ENCODE results near the gene ICAM4.
"Not testable (repeated sequence)": the region's sequence is repeated elsewhere in the genome, so short reads cannot be mapped to it uniquely, and the experiment has no call there.

Gene ICAM4, protein sequence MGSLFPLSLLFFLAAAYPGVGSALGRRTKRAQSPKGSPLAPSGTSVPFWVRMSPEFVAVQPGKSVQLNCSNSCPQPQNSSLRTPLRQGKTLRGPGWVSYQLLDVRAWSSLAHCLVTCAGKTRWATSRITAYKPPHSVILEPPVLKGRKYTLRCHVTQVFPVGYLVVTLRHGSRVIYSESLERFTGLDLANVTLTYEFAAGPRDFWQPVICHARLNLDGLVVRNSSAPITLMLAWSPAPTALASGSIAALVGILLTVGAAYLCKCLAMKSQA

GRCh38 chr19:10286803-10287737 is at the start of gene ICAM4:
Gene ICAM4 (plus strand): TSS chr19:10286955. CDS start chr19:10287013, 58 bp downstream.
- DNase-seq (ENCODE audit: low read depth): no peak

DNA sequence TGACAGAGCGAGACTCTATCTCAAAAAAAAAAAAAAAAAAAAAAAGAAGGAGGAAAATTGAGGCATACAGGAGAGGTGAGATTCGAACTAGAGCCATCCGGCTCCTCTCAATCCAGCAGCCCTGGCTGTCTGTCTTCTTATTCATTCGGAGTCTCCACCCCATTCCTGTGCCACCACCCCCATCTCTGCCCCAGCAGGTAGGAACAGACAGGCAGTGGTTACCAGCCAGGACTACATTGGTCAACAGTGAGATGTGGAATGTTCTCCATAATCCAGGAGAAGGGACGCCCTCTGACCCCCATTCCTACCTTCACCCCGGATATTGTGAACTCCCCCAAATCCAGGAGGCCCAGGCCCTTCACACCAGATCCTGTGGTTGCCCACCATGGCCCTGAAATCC is 49.1 kb upstream of the ICAM4 start:
- DNase-seq (ENCODE audit: low read depth): no peak

DNA sequence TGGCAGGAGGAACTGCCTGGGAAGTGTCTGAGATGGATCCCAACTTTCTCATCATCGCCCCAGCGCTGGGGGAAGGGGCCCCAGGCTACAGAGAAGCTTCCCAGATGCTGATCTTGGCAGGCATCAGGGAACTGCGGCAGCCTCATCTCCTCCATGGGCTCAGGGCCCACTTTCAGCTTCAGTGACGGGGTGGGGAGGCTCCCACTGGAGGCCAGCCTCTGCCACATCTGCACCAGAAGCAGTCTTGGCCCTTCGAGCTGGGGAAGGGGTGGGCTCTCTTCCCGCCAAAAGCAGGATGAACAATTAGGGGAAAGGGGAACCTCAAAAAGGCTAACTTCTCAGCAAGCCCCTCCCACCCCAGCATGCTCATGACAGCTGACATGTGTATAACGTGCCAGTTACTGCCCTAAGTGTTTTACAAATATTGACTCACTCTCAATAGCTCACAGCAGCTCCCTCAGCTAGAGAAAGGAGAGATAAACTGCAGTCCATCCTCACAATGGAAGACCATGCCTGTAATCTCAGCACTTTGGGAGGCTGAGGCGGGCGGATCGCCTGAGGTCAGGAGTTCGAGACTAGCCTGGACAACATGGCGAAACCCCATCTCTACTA is 48.5 kb upstream of the ICAM4 start:
- no peak for DNase-seq (ENCODE audit: low read depth)

- not testable (repeated sequence) for DNase-seq (ENCODE audit: low read depth)
Observed at GRCh38 chr19:10241826-10242449, 44.8 kb upstream of the ICAM4 start.

GRCh38 chr19:10243606-10244005 is 43.1 kb upstream of the ICAM4 start:
- no peak for DNase-seq (ENCODE audit: low read depth)

DNA sequence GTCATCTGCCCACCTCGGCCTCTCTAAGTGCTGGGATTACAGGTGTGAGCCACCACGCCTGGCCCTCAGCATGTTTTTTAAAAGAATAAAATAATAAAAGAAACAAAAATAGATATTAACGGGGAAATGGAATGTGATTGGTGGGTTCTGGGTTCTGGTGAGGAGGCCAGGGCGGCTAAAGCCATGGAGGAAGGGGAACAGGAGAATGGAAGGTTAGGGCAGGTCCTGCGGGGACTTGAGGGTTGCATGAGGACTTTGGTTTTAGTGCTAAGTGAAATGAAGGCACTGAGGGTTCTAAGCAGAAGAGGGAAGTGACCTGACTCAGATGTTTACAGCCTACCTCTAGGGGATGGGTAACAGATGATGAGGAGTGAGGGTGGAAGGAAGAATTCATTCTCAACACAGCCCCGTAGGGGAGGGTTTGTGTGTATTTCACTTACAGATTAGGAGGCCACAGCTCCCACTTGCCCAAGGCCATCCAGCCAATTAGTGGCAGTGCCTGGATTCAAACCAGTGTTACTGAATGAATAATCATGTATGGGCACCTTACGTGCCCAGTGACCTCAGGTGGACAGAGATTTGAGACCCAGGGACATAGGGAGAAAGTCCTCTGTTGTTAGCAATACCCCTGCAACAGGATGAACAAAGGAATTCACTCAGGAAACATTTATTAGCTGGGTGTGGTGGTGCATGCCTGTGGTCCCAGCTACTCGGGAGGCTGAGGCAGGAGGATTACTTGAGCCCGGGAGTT is 41.4 kb upstream of the ICAM4 start:
- DNase-seq (ENCODE audit: low read depth): no peak

DNA sequence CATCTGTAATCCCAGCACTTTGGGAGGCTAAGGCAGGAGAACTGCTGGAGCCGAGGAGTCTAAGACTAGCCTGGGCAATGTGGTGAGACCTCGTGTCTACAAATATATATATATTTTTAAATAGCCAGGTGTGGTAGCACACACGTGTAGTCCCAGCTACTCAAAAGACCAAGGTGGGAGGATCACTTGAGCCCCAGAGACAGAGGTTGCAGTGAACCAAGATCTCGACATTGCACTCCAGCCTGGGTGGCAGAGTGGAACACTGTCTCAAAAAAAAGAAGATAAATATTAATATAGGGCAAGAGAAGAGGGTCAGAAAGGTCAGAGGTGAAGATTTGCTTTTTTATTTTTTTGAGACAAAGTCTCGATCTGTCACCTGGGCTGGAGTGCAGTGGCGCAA is 40.2 kb upstream of the ICAM4 start:
- no peak for DNase-seq (ENCODE audit: low read depth)

GRCh38 chr19:10251792-10252694 is 34.7 kb upstream of the ICAM4 start, which contains the start of gene MRPL4:
Gene MRPL4 (plus strand): TSS chr19:10252214. CDS start chr19:10252254, 40 bp downstream.
- peak; percentile 91 for DNase-seq (ENCODE audit: low read depth)

DNA sequence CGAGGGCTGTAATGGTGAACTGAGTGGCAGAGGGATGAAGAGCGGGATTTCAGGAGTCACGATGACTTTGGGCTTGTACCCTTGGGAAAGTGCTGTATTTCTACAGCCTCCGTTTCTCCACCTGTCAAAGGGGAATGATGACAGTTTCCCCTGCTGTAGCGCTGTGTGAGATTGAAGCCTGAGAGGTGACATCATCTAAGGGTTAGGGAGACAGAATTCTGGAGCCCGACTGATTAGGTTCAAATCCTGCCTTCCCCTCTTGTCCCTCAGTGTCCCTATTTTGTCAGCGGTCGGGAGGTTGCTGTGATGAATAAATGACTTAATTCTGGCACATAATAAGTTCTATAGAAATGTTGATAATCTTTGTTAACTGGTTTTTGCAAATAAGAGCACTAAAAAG is 34.0 kb upstream of the ICAM4 start:
- no peak for DNase-seq (ENCODE audit: low read depth)

DNA sequence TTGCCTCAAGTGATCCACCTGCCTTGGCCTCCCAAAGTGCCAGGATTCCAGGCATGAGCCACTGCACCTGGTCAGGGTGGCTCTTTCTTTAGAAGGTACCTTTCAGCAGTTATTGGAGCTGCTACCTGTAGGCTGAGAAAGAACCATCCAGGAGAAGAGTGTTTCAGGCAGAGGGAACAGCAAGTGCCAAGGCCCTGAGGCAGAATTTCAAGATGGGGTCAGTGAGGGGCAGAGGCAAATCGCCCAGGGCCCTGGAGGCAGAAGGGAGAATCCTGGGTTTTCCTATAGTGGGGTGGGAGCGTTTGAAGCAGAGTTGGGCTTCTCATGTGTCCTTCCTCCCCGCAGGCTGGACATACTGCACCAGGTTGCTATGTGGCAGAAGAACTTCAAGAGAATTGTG is 32.5 kb upstream of the ICAM4 start:
- no peak for DNase-seq (ENCODE audit: low read depth)

- DNase-seq (ENCODE audit: low read depth): no peak
Observed at GRCh38 chr19:10255358-10255757, 31.4 kb upstream of the ICAM4 start.

GRCh38 chr19:10256551-10256950 is 30.2 kb upstream of the ICAM4 start:
- no peak for DNase-seq (ENCODE audit: low read depth)

- no peak for DNase-seq (ENCODE audit: low read depth)
Observed at GRCh38 chr19:10256970-10257615, 29.7 kb upstream of the ICAM4 start.

GRCh38 chr19:10258080-10258710 is 28.6 kb upstream of the ICAM4 start:
- DNase-seq (ENCODE audit: low read depth): no peak

DNA sequence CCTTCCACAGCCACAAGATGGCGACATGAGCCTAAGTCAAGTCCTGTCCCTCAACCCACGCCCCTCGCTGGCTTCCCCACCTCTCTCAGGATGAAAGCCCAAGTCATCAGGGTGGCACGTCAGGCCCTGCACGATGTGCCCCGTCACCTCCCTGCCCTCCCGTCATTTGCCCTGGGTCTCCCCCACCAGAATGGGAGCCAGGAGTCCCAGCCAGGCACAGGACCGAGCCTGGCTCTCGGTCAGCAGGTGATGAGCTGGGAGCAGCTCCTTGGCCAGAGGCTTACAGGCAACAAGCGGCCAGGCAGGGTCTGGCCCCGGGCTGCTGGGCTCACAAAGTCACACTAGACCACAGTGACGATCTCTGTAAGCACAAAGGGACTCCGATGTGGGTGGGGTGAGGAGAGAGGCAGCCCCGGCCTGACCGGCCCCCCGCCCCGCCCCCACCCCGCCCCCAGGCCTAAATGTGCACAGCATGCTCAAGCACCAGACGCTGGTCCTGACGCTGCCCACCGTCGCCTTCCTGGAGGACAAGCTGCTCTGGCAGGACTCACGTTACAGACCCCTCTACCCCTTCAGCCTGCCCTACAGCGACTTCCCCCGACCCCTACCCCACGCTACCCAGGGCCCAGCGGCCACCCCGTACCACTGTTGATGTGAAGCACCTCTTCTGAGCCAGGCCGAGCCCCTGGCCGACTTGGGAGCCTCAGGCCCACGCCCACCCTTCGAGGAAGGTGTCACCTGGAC is 27.4 kb upstream of the ICAM4 start:
- DNase-seq (ENCODE audit: low read depth): peak; percentile 81

GRCh38 chr19:10260141-10260584 is 26.6 kb upstream of the ICAM4 start:
- DNase-seq (ENCODE audit: low read depth): peak; percentile 55

- DNase-seq (ENCODE audit: low read depth): no peak
Observed at GRCh38 chr19:10262771-10263170, 24.0 kb upstream of the ICAM4 start.

DNA sequence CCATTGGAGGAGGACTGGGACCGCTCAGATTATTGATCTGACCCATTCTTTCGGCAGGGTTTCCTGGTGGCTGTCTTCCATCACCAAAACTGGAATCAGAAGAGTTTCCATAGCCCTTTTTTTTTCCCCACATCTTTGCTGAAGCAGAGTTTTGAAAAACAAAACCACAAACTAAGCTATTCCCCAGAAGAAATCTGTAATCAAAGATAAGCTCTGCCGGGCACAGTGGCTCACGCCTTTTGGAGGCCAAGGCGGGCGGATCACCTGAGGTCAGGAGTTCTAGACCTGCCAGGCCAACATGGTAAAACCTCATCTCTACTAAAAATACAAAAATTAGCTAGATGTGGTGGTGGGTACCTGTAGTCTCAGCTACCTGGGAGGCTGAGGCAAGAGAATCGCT is 20.0 kb upstream of the ICAM4 start:
- no peak for DNase-seq (ENCODE audit: low read depth)

GRCh38 chr19:10268071-10268470 is 18.7 kb upstream of the ICAM4 start:
- no peak for DNase-seq (ENCODE audit: low read depth)
